HCT116 (cell line): Measurements from ENCODE around the gene IL6ST. TPM values are rescaled to one million over a fixed set of nuclear protein-coding genes. Genes with fewer than 3 reads are reported as not detected.
"Not testable (repeated sequence)": the region's sequence is repeated elsewhere in the genome, so short reads cannot be mapped to it uniquely, and the experiment has no call there.

ENCODE experiments used
- ATAC-seq: fragments of 200-7000 bp; cut with Tn5 transposase; 2 replicates; pipeline ENCODE4 v1.9.1; 2020; ENCODE audit warnings: mild to moderate bottlenecking, moderate library complexity
- BruUV-seq: library from RNA; stranded (reverse); fragments of 400-500 nt; replicated peaks from 2 replicates; lab custom pipeline; 2021; lab: Mats Ljungman, UMichigan
- CTCF ChIA-PET: fragments of 300-600 bp; sonication (Branson Sonifier 250); formaldehyde crosslinking; loops from one replicate; lab custom pipeline; 2021; ENCODE audit warnings: antibody characterized with exemption; lab: Charles Lee
- POLR2A ChIA-PET: fragments of 300-600, 350-600 bp; sonication (Branson Sonifier 250); formaldehyde crosslinking; loops from one replicate; lab custom pipeline; 2021; ENCODE audit warnings: antibody characterized with exemption; lab: Charles Lee
- RAD21 ChIA-PET, 2 experiments: fragments of 300-600 bp; sonication (Branson Sonifier 250); formaldehyde crosslinking; loops; one replicate each; lab custom pipeline; 2023; ENCODE audit warnings: low total read pairs in 2 of 2; ENCODE audit not compliant: uncharacterized antibody in 2 of 2, unreplicated experiment in 2 of 2, low non-redundant PET in 1 of 2; lab: Charles Lee
- DNase-seq: peaks from one replicate; pipeline ENCODE4 v3.0.0-alpha.2; 2010; ENCODE audit warnings: low read depth, low spot score
- H2AFZ ChIP-seq: fragments of 200-600 bp; shearing (Covaris generic), sonication (generic); 2 replicates; pipeline ENCODE4 v1.6.1; 2017; ENCODE audit warnings: low read depth, mixed run types, mixed read lengths, antibody characterized with exemption, low read length; ENCODE audit not compliant: poor library complexity, severe bottlenecking
- H3K27ac ChIP-seq: 2 replicates; pipeline ENCODE4 v1.5.1; 2012; ENCODE audit warnings: low read depth, low read length
- H3K27me3 ChIP-seq: fragments of 200-600 bp; sonication (generic); 2 replicates; pipeline ENCODE4 v1.6.1; 2016; ENCODE audit warnings: mixed run types, low read length, mixed read lengths; ENCODE audit not compliant: insufficient read depth
- H3K36me3 ChIP-seq, 2 experiments: fragments of 200-500 bp in 1 of 2; fragments of 200-600 bp in 1 of 2; sonication (Bioruptor generic) in 1 of 2; sonication (generic) in 1 of 2; 2 replicates each; pipeline versions ENCODE4 v1.5.1 to v1.6.1; 2014 to 2016; ENCODE audit warnings: low read length in 2 of 2, inconsistent platforms in 1 of 2, mixed read lengths in 1 of 2, mixed run types in 1 of 2; ENCODE audit not compliant: insufficient read depth in 2 of 2, control insufficient read depth in 1 of 2
- H3K4me1 ChIP-seq, 2 experiments: fragments of 200-600 bp in 1 of 2; sonication (generic) in 1 of 2; 2 replicates each; pipeline versions ENCODE4 v1.5.1 to v1.6.1; 2012 to 2017; ENCODE audit warnings: low read length in 2 of 2, inconsistent platforms in 1 of 2, mild to moderate bottlenecking in 1 of 2, mixed read lengths in 1 of 2, mixed run types in 1 of 2, moderate library complexity in 1 of 2; ENCODE audit not compliant: insufficient read depth in 2 of 2, control insufficient read depth in 1 of 2
- H3K4me2 ChIP-seq: fragments of 200-600 bp; sonication (generic); 2 replicates; pipeline ENCODE4 v1.6.1; 2017; ENCODE audit warnings: mixed run types, low read length, mixed read lengths
- H3K4me3 ChIP-seq, 2 experiments: fragments of 200-600 bp in 1 of 2; sonication (generic) in 1 of 2; replicated peaks in 1 of 2; 2 replicates each; pipeline ENCODE4 v1.5.1; 2011 to 2016; ENCODE audit warnings: low read length in 2 of 2, control low read depth in 1 of 2, low read depth in 1 of 2, mild to moderate bottlenecking in 1 of 2, mixed read lengths in 1 of 2, mixed run types in 1 of 2
- H3K79me2 ChIP-seq: fragments of 200-600 bp; sonication (generic); 2 replicates; pipeline ENCODE4 v1.6.1; 2017; ENCODE audit warnings: mild to moderate bottlenecking, mixed run types, low read length, moderate library complexity, mixed read lengths; ENCODE audit not compliant: insufficient read depth
- H3K9ac ChIP-seq: fragments of 200-600 bp; sonication (generic); 2 replicates; pipeline ENCODE4 v1.6.1; 2016; ENCODE audit warnings: low read length, mixed read lengths
- H3K9me2 ChIP-seq: fragments of 200-600 bp; sonication (generic), shearing (Covaris generic); 2 replicates; pipeline ENCODE4 v1.6.1; 2017; ENCODE audit warnings: mixed run types, mild to moderate bottlenecking, moderate library complexity; ENCODE audit not compliant: insufficient read depth
- H3K9me3 ChIP-seq, 2 experiments: fragments of 200-500 bp in 1 of 2; fragments of 200-600 bp in 1 of 2; sonication (Bioruptor generic) in 1 of 2; sonication (generic) in 1 of 2; 2 replicates each; pipeline ENCODE4 v1.6.1; 2014 to 2017; ENCODE audit warnings: low read length in 2 of 2, mixed read lengths in 2 of 2, inconsistent platforms in 1 of 2, low read depth in 1 of 2, mild to moderate bottlenecking in 1 of 2, mixed run types in 1 of 2, moderate library complexity in 1 of 2; ENCODE audit not compliant: control insufficient read depth in 1 of 2, insufficient read depth in 1 of 2
- H4K20me1 ChIP-seq: fragments of 200-600 bp; sonication (generic), shearing (Covaris generic); 2 replicates; pipeline ENCODE4 v1.6.1; 2017; ENCODE audit warnings: mixed run types, mild to moderate bottlenecking, moderate library complexity; ENCODE audit not compliant: insufficient read depth
- EGR1 ChIP-seq: IDR thresholded peaks from 2 replicates; pipeline ENCODE4 v1.6.1; 2012; ENCODE audit warnings: low read depth
- ELF1 ChIP-seq: IDR thresholded peaks from 2 replicates; pipeline ENCODE4 v1.6.1; 2012; ENCODE audit warnings: low read depth, borderline replicate concordance
- JUND ChIP-seq: IDR thresholded peaks from 2 replicates; pipeline ENCODE4 v1.6.1; 2012
- POLR2AphosphoS5 ChIP-seq: IDR thresholded peaks from 2 replicates; pipeline ENCODE4 v1.6.1; 2011; ENCODE audit warnings: mild to moderate bottlenecking, low read depth, low read length, moderate library complexity
- SIN3A ChIP-seq: IDR thresholded peaks from 2 replicates; pipeline ENCODE4 v1.6.1; 2012; ENCODE audit warnings: low read depth
- ZFX ChIP-seq: fragments of 450-650 bp; IDR thresholded peaks from 2 replicates; pipeline ENCODE4 v1.6.1; 2017
- ZNF274 ChIP-seq: fragments of 200-500 bp; sonication (Bioruptor generic); IDR thresholded peaks from 2 replicates; pipeline ENCODE4 v1.6.1; 2014; ENCODE audit warnings: mild to moderate bottlenecking, low read depth, low read length, inconsistent platforms
- intact Hi-C: fragments of 100-400 bp; cut with micrococcal nuclease; formaldehyde crosslinking; loops from 2 replicates; pipeline ENCODE4 v1.10.0; 2022
- total RNA-seq: library from RNA; stranded (reverse); gene quantifications from one replicate; pipeline ENCODE4 v1.2.1, GENCODE V29; 2021; ENCODE audit not compliant: unreplicated experiment
- TF ChIP-seq, protein P1 (sequence below), 3 experiments: fragments of 200-600 bp in 1 of 3; sonication (generic) in 1 of 3; IDR thresholded peaks in 2 of 3; conservative IDR thresholded peaks in 1 of 3; 2 replicates each; pipeline ENCODE4 v1.5.1; 2012 to 2017; ENCODE audit warnings: low read depth in 2 of 3, low read length in 2 of 3, antibody characterized with exemption in 1 of 3, borderline replicate concordance in 1 of 3, control low read depth in 1 of 3, mild to moderate bottlenecking in 1 of 3, mixed read lengths in 1 of 3, mixed run types in 1 of 3, moderate library complexity in 1 of 3; ENCODE audit not compliant: insufficient read depth in 1 of 3
- TF ChIP-seq, protein P2 (sequence below): IDR thresholded peaks from 2 replicates; pipeline ENCODE4 v1.6.1; 2012

Gene IL6ST
- total RNA-seq, 1 experiment from 2014 or later = 26.5 TPM

DNA sequence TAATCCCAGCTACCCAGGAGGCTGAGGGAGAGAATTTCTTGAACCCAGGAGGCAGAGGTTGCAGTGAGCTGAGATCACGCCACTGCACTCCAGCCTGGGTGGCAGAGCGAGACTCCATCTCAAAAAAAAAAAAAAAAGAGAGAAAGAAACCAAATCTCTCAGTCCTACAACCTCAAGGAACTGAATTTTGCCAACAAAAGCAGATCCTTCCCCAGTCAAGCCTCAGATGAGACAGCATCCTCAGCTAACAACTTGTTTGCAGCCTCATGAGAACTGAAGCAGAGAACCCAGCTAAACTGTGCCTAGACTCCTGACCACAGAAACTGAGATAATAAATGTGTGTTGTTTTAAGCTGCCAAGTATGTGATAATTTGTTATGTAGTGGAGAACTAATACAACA lies 7.5 kb upstream of the IL6ST start (continued):
- TF ChIP-seq ZFX (no peak), EGR1 (no peak)
- TF ChIP-seq, protein P1, sequence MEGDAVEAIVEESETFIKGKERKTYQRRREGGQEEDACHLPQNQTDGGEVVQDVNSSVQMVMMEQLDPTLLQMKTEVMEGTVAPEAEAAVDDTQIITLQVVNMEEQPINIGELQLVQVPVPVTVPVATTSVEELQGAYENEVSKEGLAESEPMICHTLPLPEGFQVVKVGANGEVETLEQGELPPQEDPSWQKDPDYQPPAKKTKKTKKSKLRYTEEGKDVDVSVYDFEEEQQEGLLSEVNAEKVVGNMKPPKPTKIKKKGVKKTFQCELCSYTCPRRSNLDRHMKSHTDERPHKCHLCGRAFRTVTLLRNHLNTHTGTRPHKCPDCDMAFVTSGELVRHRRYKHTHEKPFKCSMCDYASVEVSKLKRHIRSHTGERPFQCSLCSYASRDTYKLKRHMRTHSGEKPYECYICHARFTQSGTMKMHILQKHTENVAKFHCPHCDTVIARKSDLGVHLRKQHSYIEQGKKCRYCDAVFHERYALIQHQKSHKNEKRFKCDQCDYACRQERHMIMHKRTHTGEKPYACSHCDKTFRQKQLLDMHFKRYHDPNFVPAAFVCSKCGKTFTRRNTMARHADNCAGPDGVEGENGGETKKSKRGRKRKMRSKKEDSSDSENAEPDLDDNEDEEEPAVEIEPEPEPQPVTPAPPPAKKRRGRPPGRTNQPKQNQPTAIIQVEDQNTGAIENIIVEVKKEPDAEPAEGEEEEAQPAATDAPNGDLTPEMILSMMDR (IDR thresholded peaks at IDR 0.05 in 2 of 3, conservative IDR thresholded peaks at IDR 0.05 in 1 of 3; ENCODE audit: borderline replicate concordance in 1 of 3, insufficient read depth in 1 of 3, low read depth in 2 of 3, low read length in 2 of 3) = no peak

DNA sequence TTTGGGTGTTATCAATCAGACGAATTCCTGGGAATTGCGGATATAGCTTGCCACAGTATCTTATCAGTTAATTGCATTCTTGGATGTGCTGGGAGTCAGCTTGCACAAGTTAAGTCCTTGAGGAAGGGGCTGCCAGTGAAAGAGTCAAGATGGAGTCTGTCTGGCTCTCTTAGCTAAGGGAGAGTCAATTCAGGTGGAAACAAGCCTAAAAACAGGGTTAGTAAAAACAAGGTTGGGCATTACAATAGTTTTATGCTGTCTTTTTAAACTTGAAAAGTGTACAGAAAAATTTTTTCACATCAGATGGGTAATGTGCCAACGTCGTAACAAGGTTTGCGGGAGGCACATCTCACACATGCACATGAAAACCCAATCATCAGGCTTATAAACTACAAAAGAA lies 5.5 kb upstream of the IL6ST start:
- H3K9me3 ChIP-seq, ATAC-seq, H4K20me1 ChIP-seq, H3K9ac ChIP-seq, CTCF ChIA-PET, intact Hi-C loops, H3K4me3 ChIP-seq, DNase-seq, H3K27me3 ChIP-seq, H3K36me3 ChIP-seq, H3K79me2 ChIP-seq, RAD21 ChIA-PET, H3K4me2 ChIP-seq, H3K27ac ChIP-seq, BruUV-seq, H2AFZ ChIP-seq, H3K9me2 ChIP-seq: not testable (repeated sequence)
- POLR2A ChIA-PET = interaction anchor here (0.6 kb wide), 1 partner anchor 149 kb away, joined by 4 read pairs; no protein-coding TSS in a partner anchor
- H3K4me1 ChIP-seq = peaks cover 5 to 29% of the 10 kb centered on the region in 2 experiments

DNA sequence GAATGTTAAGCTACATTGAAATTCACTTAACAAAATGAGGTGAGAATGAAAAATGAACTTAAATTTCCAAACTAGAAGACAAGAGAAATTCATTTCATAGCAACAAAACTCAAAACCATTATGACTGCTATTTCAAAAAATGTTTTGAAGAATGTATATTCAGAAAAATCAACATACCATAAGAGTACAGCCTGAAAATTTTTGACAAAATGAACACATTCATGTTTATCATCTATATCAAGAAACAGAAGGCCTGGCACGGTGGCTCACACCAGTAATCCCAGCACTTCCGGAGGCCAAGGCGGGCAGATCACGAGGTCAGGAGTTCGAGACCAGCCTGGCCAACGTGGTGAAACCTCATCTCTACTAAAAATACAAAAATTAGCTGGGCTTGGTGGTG lies 4.2 kb upstream of the IL6ST start:
- Histone ChIP-seq H2AFZ (no peak overlapping the region), H3K4me2 (no peak overlapping the region), H3K9ac (no peak overlapping the region), H3K9me2 (no peaks in the 10 kb centered on the region), H3K4me3 (no peak overlapping the region), H3K27ac (no peak overlapping the region), H3K27me3 (no peaks in the 10 kb centered on the region), H3K79me2 (peaks cover 7% of the 10 kb centered on the region), H3K4me1 (peaks cover 5 to 32% of the 10 kb centered on the region in 2 experiments), H3K9me3 (no peaks in the 10 kb centered on the region), H4K20me1 (no peaks in the 10 kb centered on the region), H3K36me3 (no peaks in the 10 kb centered on the region)
- ATAC-seq (no peak), DNase-seq (no peak)
- ChIA-PET POLR2A (no interaction called here), RAD21 (no interaction called here), CTCF (no interaction called here)
- TF ChIP-seq ELF1 (no peak), SIN3A (no peak), POLR2AphosphoS5 (no peak), JUND (no peak), ZNF274 (no peak)
- TF ChIP-seq, protein P2, sequence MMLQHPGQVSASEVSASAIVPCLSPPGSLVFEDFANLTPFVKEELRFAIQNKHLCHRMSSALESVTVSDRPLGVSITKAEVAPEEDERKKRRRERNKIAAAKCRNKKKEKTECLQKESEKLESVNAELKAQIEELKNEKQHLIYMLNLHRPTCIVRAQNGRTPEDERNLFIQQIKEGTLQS = no peak
- no TSS peak for BruUV-seq
- intact Hi-C loops = loop anchor here (5.0 to 10.0 kb wide), 2 partner anchors 73 to 824 kb away; partner anchors contain the start of gene CDC20B
